OCI-LY7 (cell line): ENCODE results near the gene LDLRAD4. TPM values are rescaled to one million over a fixed set of nuclear protein-coding genes. Genes with fewer than 3 reads are reported as not detected.

Experiments
- BruUV-seq: library from RNA; stranded (reverse); fragments of 400-500 nt; replicated peaks from 2 replicates; lab custom pipeline; 2021; lab: Mats Ljungman, UMichigan
- CTCF ChIA-PET: fragments of 300-600 bp; sonication (Branson Sonifier 250); formaldehyde crosslinking; loops from one replicate; lab custom pipeline; 2022; ENCODE audit warnings: antibody characterized with exemption; ENCODE audit not compliant: unreplicated experiment; lab: Charles Lee
- POLR2A ChIA-PET: fragments of 300-600 bp; sonication (Branson Sonifier 250); formaldehyde crosslinking; loops from one replicate; lab custom pipeline; 2022; ENCODE audit warnings: antibody characterized with exemption; lab: Charles Lee
- DNase-seq: peaks from one replicate; pipeline ENCODE4 v3.0.0-alpha.2; 2015; ENCODE audit warnings: low spot score
- H2AFZ ChIP-seq: fragments of 200-600 bp; sonication (generic), shearing (Covaris generic); 2 replicates; pipeline ENCODE4 v1.6.1; 2014; ENCODE audit warnings: mild to moderate bottlenecking, antibody characterized with exemption, low read length, moderate library complexity
- H3K27ac ChIP-seq: fragments of 200-600 bp; sonication (generic); 2 replicates; pipeline ENCODE4 v1.5.1; 2014; ENCODE audit warnings: mixed run types, low read depth, mild to moderate bottlenecking, moderate library complexity, low read length, inconsistent platforms; ENCODE audit not compliant: poor library complexity, severe bottlenecking
- H3K36me3 ChIP-seq: fragments of 200-600 bp; sonication (generic); 2 replicates; pipeline ENCODE4 v1.6.1; 2014; ENCODE audit warnings: mild to moderate bottlenecking, antibody characterized with exemption, low read length, moderate library complexity, mixed read lengths; ENCODE audit not compliant: insufficient read depth
- H3K4me1 ChIP-seq: fragments of 200-600 bp; sonication (generic); 2 replicates; pipeline ENCODE4 v1.5.1; 2014; ENCODE audit warnings: mild to moderate bottlenecking, low read length; ENCODE audit not compliant: insufficient read depth, poor library complexity, severe bottlenecking
- H3K4me2 ChIP-seq: fragments of 200-600 bp; sonication (generic); 2 replicates; pipeline ENCODE4 v1.6.1; 2014; ENCODE audit warnings: mild to moderate bottlenecking, low read length
- H3K4me3 ChIP-seq: fragments of 200-600 bp; sonication (generic); 2 replicates; pipeline ENCODE4 v1.5.1; 2014; ENCODE audit warnings: mild to moderate bottlenecking, low read depth, low read length; ENCODE audit not compliant: poor library complexity, severe bottlenecking
- H3K79me2 ChIP-seq: fragments of 200-600 bp; sonication (generic); 2 replicates; pipeline ENCODE4 v1.6.1; 2016; ENCODE audit warnings: low read depth, mild to moderate bottlenecking, low read length, moderate library complexity, mixed read lengths; ENCODE audit not compliant: insufficient read depth
- H3K9me2 ChIP-seq: fragments of 200-600 bp; sonication (generic); 2 replicates; pipeline ENCODE4 v1.6.1; 2016; ENCODE audit warnings: mild to moderate bottlenecking, low read length, mixed read lengths; ENCODE audit not compliant: insufficient read depth
- H3K9me3 ChIP-seq: fragments of 200-600 bp; sonication (generic); 2 replicates; pipeline ENCODE4 v1.6.1; 2014; ENCODE audit warnings: mild to moderate bottlenecking, mixed run types, low read length, mixed read lengths
- H4K20me1 ChIP-seq: fragments of 200-600 bp; sonication (generic); 2 replicates; pipeline ENCODE4 v1.6.1; 2014; ENCODE audit warnings: mild to moderate bottlenecking, antibody characterized with exemption, low read length, moderate library complexity, mixed read lengths; ENCODE audit not compliant: insufficient read depth
- CTCF ChIP-seq: fragments of 200-600 bp; sonication (generic); conservative IDR thresholded peaks from 2 replicates; pipeline ENCODE4 v1.5.1; 2014; ENCODE audit warnings: mild to moderate bottlenecking, antibody characterized with exemption, low read length, moderate library complexity, mixed read lengths
- EZH2phosphoT487 ChIP-seq: fragments of 200-600 bp; sonication (generic); IDR thresholded peaks from 2 replicates; pipeline ENCODE4 v1.6.1; 2018; ENCODE audit warnings: low read depth, borderline replicate concordance, mild to moderate bottlenecking, mixed run types, antibody characterized with exemption, low read length, moderate library complexity, mixed read lengths
- intact Hi-C: fragments of 100-400 bp; cut with micrococcal nuclease; formaldehyde crosslinking; loops from one replicate; pipeline ENCODE4 v1.10.0; 2022; ENCODE audit not compliant: unreplicated experiment
- total RNA-seq, 2 experiments: library from RNA; depleted of rRNA in 1 of 2; stranded (reverse); fragments of >200 nt in 1 of 2; shearing (Covaris generic) in 1 of 2; gene quantifications; 2 replicates each; pipeline ENCODE4 v1.2.3, GENCODE V29; 2014 to 2022

Gene LDLRAD4
- total RNA-seq, 2 experiments from 2014 or later: 26.2 to 43.8 TPM

- no peak overlapping the region for H3K4me2 ChIP-seq
- no peaks in the 10 kb centered on the region for H4K20me1 ChIP-seq
- intact Hi-C loops: no loop called here
- no peak overlapping the region for H2AFZ ChIP-seq
- no peak overlapping the region for H3K27ac ChIP-seq
- H3K4me1 ChIP-seq: no peaks in the 10 kb centered on the region
- TF ChIP-seq CTCF (no peak), EZH2phosphoT487 (no peak)
- H3K9me2 ChIP-seq: no peaks in the 10 kb centered on the region
- BruUV-seq: no TSS peak
- DNase-seq: no peak
- H3K9me3 ChIP-seq: no peaks in the 10 kb centered on the region
- H3K36me3 ChIP-seq: no peaks in the 10 kb centered on the region
- H3K79me2 ChIP-seq: no peaks in the 10 kb centered on the region
- ChIA-PET POLR2A (no interaction called here), CTCF (interaction anchor here (0.6 kb wide), 2 partner anchors 83 to 256 kb away, joined by 3 to 5 read pairs; no protein-coding TSS in a partner anchor)
- no peak overlapping the region for H3K4me3 ChIP-seq
Observed at GRCh38 chr18:13388586-13389490, 170.3 kb downstream of the LDLRAD4 start.

GRCh38 chr18:13389491-13390131 lies 171.1 kb downstream of the LDLRAD4 start:
- POLR2A ChIA-PET: interaction anchor here (0.5 to 0.6 kb wide), 2 partner anchors 57 to 1724 kb away, joined by 3 to 4 read pairs; no protein-coding TSS in a partner anchor
- intact Hi-C loops: loop anchor here (10.0 kb wide), 1 partner anchor 85 kb away; no protein-coding TSS in a partner anchor
- Histone ChIP-seq H2AFZ (no peak overlapping the region), H3K9me2 (no peaks in the 10 kb centered on the region), H3K4me1 (no peaks in the 10 kb centered on the region), H4K20me1 (no peaks in the 10 kb centered on the region), H3K9me3 (no peaks in the 10 kb centered on the region), H3K4me2 (no peak overlapping the region), H3K27ac (no peak overlapping the region), H3K36me3 (no peaks in the 10 kb centered on the region), H3K4me3 (no peak overlapping the region), H3K79me2 (no peaks in the 10 kb centered on the region)
- BruUV-seq: no TSS peak
- no peak for DNase-seq
- CTCF ChIA-PET: no interaction called here
- TF ChIP-seq EZH2phosphoT487 (no peak), CTCF (no peak)
